Ishikawa (cell line): ENCODE measurements around the gene CLASRP.

Experiments used
- CEBPB ChIP-seq: IDR thresholded peaks from 2 replicates; pipeline ENCODE4 v1.6.1; 2012
- CREB1 ChIP-seq: IDR thresholded peaks from 2 replicates; pipeline ENCODE4 v1.6.1; 2012; ENCODE audit warnings: low read depth
- EGR1 ChIP-seq: IDR thresholded peaks from 2 replicates; pipeline ENCODE4 v1.6.1; 2012
- EP300 ChIP-seq: IDR thresholded peaks from 2 replicates; pipeline ENCODE4 v1.6.1; 2012; ENCODE audit warnings: borderline replicate concordance
- FOXM1 ChIP-seq: IDR thresholded peaks from 2 replicates; pipeline ENCODE4 v1.6.1; 2012; ENCODE audit warnings: low read depth, borderline replicate concordance
- RAD21 ChIP-seq: IDR thresholded peaks from 2 replicates; pipeline ENCODE4 v1.6.1; 2012; ENCODE audit warnings: low read depth

- TF ChIP-seq RAD21 (peak; percentile 75), CEBPB (no peak), EP300 (no peak), CREB1 (no peak), FOXM1 (no peak), EGR1 (no peak)
These were observed 20.6 kb downstream of the CLASRP start for GRCh38 chr19:45059258-45059965.
